Right lobe of liver (tissue), 4 donors: ENCODE results near the gene MAIP1.

Experiments used
- CTCF ChIP-seq, 4 donors: fragments of 200-600 bp in 3 of 4; fragments of 450-650 bp in 1 of 4; IDR thresholded peaks; one replicate each; pipeline versions ENCODE4 v1.5.1 to v1.8.0; 2016 to 2022; ENCODE audit warnings: antibody characterized with exemption in 4 of 4, mild to moderate bottlenecking in 2 of 4
- POLR2A ChIP-seq: fragments of 450-650 bp; IDR thresholded peaks from one replicate; pipeline ENCODE4 v1.6.1; 2017; ENCODE audit warnings: antibody characterized with exemption, mild to moderate bottlenecking
- donor health status: DM: no; HTN: no; CAD: no.
- donor health status: DM: no; HTN: no; CAD: no.
- donor health status: DM: no; HTN: yes; CAD: no.

DNA sequence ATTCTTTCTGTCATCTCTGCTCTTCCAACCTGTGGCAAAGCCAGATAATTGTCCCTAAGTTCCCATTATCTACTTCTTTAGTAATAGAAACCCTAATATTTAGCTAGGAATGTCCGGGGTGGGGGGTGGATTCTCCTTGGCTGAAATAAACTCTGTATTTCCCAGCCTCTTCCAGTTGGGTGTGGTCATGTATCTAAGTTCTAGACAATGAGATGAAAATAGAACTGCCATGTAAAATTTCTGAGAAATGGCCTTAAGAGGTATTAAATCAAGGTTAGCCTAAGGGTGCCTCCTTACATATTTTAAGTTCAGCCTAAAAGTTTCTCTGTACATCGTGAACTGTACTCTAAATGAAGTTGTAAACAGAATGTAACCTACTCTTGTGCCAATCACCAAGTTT is 39.5 kb downstream of the MAIP1 start:
- TF ChIP-seq CTCF (IDR thresholded peaks at IDR 0.05): no peak
- TF ChIP-seq POLR2A: no peak
